OCI-LY3 (cell line): ENCODE data around the gene FAM184A.
"Not testable (repeated sequence)": the region's sequence is repeated elsewhere in the genome, so short reads cannot be mapped to it uniquely, and the experiment has no call there.

Experiments used
- H2AFZ ChIP-seq: fragments of 200-600, 300-600 bp; shearing (Covaris generic); 2 replicates; pipeline ENCODE4 v1.6.0; 2014; ENCODE audit warnings: antibody characterized with exemption, low read depth, low read length
- H3K27ac ChIP-seq: fragments of 200-600, 300-600 bp; sonication (generic); 2 replicates; pipeline ENCODE4 v1.5.1; 2014; ENCODE audit warnings: mild to moderate bottlenecking, low read length, moderate library complexity, mixed read lengths
- H3K27me3 ChIP-seq: fragments of 200-600, 300-600 bp; sonication (generic); 2 replicates; pipeline ENCODE4 v1.6.1; 2014; ENCODE audit warnings: low read depth, low read length, mixed read lengths
- H3K36me3 ChIP-seq: fragments of 200-600, 300-600 bp; sonication (generic); replicated peaks from 2 replicates; pipeline ENCODE3; 2014; ENCODE audit warnings: low read depth, low read length, mixed read lengths
- H3K4me1 ChIP-seq: fragments of 300-600, 200-600 bp; sonication (generic); 2 replicates; pipeline ENCODE4 v1.6.1; 2014; ENCODE audit warnings: low read length, mixed read lengths
- H3K4me2 ChIP-seq: fragments of 200-600, 300-600 bp; sonication (generic); 2 replicates; pipeline ENCODE4 v1.6.1; 2014; ENCODE audit warnings: low read length, mixed read lengths
- H3K4me3 ChIP-seq: fragments of 300-600, 200-600 bp; sonication (generic); 2 replicates; pipeline ENCODE4 v1.5.1; 2014; ENCODE audit warnings: antibody characterized with exemption, mild to moderate bottlenecking, low read length, moderate library complexity
- H3K79me2 ChIP-seq: fragments of 300-600, 200-600 bp; shearing (Covaris generic); 2 replicates; pipeline ENCODE4 v1.6.1; 2014; ENCODE audit warnings: mild to moderate bottlenecking, low read length, mixed read lengths
- H3K9ac ChIP-seq: fragments of 300-600, 200-600 bp; shearing (Covaris generic); 2 replicates; pipeline ENCODE4 v1.6.0; 2014; ENCODE audit warnings: mild to moderate bottlenecking, low read length, moderate library complexity
- H3K9me3 ChIP-seq: fragments of 200-600, 300-600 bp; shearing (Covaris generic); 2 replicates; pipeline ENCODE4 v1.6.1; 2014; ENCODE audit warnings: low read length, mixed read lengths; ENCODE audit not compliant: insufficient read depth
- H4K20me1 ChIP-seq: fragments of 200-600, 300-600 bp; sonication (generic); 2 replicates; pipeline ENCODE4 v1.6.1; 2016; ENCODE audit warnings: low read length, mixed read lengths; ENCODE audit not compliant: insufficient read depth
- CTCF ChIP-seq: fragments of 200-600, 300-600 bp; sonication (generic); IDR thresholded peaks from 2 replicates; pipeline ENCODE4 v1.5.1; 2014; ENCODE audit warnings: antibody characterized with exemption, low read length, low read depth
- EZH2phosphoT487 ChIP-seq: fragments of 200-600 bp; shearing (Covaris generic); IDR thresholded peaks from 2 replicates; pipeline ENCODE4 v1.6.1; 2018; ENCODE audit warnings: antibody characterized with exemption, mixed run types, low read depth

The FAM184A gene

DNA sequence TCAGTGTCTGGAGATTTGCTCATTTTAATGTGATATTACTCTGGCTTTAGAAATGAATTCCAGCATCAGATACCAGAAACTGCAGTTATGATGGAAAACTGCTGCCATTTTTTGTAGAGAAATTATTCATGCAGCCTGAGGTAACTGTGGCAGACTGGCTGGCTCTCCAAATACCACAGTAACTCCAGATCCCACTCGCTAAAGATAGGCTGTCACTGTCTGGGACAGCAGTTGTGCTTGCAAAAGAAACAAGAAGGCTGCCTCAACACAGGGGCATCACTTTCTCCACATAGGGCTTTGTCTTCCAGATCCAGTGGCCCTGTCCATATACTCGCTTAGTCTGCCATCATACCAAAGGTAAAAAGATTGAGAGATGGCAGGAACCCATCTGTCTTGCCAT, 52.7 kb downstream of the FAM184A start:
- H3K36me3 ChIP-seq, result no peaks in the 10 kb centered on the region
- H3K4me1 ChIP-seq, result no peaks in the 10 kb centered on the region
- no peak overlapping the region for H2AFZ ChIP-seq
- H3K27me3 ChIP-seq, result no peaks in the 10 kb centered on the region
- TF ChIP-seq CTCF, result no peak
- no peak for TF ChIP-seq EZH2phosphoT487
- no peak overlapping the region for H3K9ac ChIP-seq
- no peak overlapping the region for H3K27ac ChIP-seq
- H3K4me3 ChIP-seq, result no peak overlapping the region
- H3K79me2 ChIP-seq, result no peaks in the 10 kb centered on the region
- no peaks in the 10 kb centered on the region for H4K20me1 ChIP-seq
- H3K9me3 ChIP-seq, result no peaks in the 10 kb centered on the region
- H3K4me2 ChIP-seq, result no peak overlapping the region

- H3K9me3 ChIP-seq, result no peaks in the 10 kb centered on the region
- H2AFZ ChIP-seq, result no peak overlapping the region
- no peak overlapping the region for H3K4me3 ChIP-seq
- no peaks in the 10 kb centered on the region for H3K36me3 ChIP-seq
- no peak overlapping the region for H3K4me2 ChIP-seq
- H3K9ac ChIP-seq, result no peak overlapping the region
- no peaks in the 10 kb centered on the region for H3K4me1 ChIP-seq
- H4K20me1 ChIP-seq, result no peaks in the 10 kb centered on the region
- H3K27me3 ChIP-seq, result no peaks in the 10 kb centered on the region
- H3K27ac ChIP-seq, result no peak overlapping the region
- H3K79me2 ChIP-seq, result no peaks in the 10 kb centered on the region
- TF ChIP-seq CTCF (no peak), EZH2phosphoT487 (no peak)
These were observed 54.4 kb downstream of the FAM184A start for GRCh38 chr6:119024111-119024510.

- TF ChIP-seq EZH2phosphoT487, result no peak
- no peak for TF ChIP-seq CTCF
- no peaks in the 10 kb centered on the region for H3K27me3 ChIP-seq
- H3K4me3 ChIP-seq, result no peak overlapping the region
These were observed 55.7 kb downstream of the FAM184A start for GRCh38 chr6:119022796-119023195.

DNA sequence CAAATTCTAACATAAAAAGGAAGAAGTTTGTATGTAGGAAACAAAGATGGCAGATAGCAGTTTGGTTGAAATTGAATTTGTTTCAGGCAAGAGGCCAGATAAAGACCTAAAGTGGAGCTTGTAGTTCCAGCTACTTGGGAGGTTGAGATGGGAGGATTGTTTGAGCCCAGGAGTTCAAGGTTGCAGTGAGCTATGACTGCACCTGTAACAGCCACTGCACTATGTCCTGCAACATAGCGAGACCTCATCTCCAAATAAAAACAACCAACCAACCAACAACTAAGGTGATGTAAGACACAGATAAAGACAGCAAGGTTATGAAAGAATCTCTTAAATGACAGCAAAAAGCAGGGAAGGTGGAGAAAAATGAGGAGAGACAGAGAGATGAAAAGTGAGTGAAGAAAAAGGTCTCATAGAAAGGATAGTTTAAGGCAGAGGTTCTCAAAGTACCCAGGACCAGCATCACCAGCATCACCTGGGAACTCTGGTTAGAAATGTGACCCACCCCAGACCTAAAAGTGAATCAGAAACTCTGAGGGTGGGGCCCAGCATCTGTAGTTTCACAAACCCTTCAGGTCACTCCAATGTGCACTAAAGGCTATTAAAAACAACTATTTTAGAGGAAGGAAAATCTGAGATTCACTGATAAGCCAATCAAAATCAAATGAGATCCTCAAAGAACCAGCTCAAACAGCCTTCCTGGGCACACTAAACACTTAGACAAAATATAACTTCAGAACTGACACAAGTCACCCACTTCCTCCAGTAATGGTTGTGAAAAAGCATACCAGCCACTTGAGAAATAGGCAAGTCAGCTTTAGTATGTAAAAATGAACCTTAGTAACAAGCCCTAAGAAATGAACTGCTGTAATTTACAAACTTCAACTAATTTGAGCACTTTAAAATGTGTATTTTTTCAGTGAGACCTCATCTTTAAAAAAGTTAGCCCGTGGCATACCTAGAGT, 57.6 kb downstream of the FAM184A start:
- H3K36me3 ChIP-seq, result no peaks in the 10 kb centered on the region
- no peak overlapping the region for H3K4me2 ChIP-seq
- no peak overlapping the region for H3K27ac ChIP-seq
- TF ChIP-seq EZH2phosphoT487 (no peak), CTCF (no peak)
- no peaks in the 10 kb centered on the region for H3K27me3 ChIP-seq
- no peaks in the 10 kb centered on the region for H3K79me2 ChIP-seq
- H3K9ac ChIP-seq, result no peak overlapping the region
- H3K9me3 ChIP-seq, result no peaks in the 10 kb centered on the region
- no peak overlapping the region for H3K4me3 ChIP-seq
- H2AFZ ChIP-seq, result no peak overlapping the region
- no peaks in the 10 kb centered on the region for H3K4me1 ChIP-seq
- no peaks in the 10 kb centered on the region for H4K20me1 ChIP-seq

More at GRCh38 chr6:119022796-119023195, 55.7 kb downstream of the FAM184A start:
- Histone ChIP-seq H4K20me1 (no peaks in the 10 kb centered on the region), H2AFZ (no peak overlapping the region), H3K9me3 (no peaks in the 10 kb centered on the region), H3K79me2 (no peaks in the 10 kb centered on the region), H3K9ac (no peak overlapping the region), H3K4me1 (no peaks in the 10 kb centered on the region), H3K4me2 (no peak overlapping the region), H3K36me3 (no peaks in the 10 kb centered on the region), H3K27ac (no peak overlapping the region)

DNA sequence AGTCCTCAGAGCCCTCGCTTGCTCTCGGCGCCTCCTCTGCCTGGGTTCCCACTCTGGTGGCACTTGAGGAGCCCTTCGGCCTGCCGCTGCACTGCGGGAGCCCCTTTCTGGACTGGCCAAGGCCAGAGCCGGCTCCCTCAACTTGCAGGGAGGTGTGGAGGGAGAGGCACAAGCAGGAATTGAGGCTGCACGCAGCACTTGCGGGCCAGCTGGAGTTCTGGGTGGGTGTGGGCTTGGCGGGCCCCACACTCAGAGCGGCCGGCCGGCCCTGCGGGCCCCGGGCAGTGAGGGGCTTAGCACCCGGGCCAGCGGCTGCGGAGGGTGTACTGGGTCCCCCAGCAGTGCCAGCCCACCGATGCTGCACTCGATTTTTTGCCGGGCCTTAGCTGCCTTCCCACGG, 63.3 kb downstream of the FAM184A start:
- H3K9ac ChIP-seq, H3K9me3 ChIP-seq, H3K79me2 ChIP-seq, H3K4me3 ChIP-seq, H3K4me2 ChIP-seq, H3K36me3 ChIP-seq, H2AFZ ChIP-seq, H4K20me1 ChIP-seq, H3K4me1 ChIP-seq, H3K27me3 ChIP-seq, H3K27ac ChIP-seq: not testable (repeated sequence)
